Embryonic facial prominence (tissue), 1 donor: ENCODE data around the gene MTERF2.

Source experiments
- DNase-seq: peaks from one replicate; pipeline ENCODE4 v3.0.0-alpha.2; 2016; ENCODE audit errors: extremely low spot score

Gene MTERF2

DNA sequence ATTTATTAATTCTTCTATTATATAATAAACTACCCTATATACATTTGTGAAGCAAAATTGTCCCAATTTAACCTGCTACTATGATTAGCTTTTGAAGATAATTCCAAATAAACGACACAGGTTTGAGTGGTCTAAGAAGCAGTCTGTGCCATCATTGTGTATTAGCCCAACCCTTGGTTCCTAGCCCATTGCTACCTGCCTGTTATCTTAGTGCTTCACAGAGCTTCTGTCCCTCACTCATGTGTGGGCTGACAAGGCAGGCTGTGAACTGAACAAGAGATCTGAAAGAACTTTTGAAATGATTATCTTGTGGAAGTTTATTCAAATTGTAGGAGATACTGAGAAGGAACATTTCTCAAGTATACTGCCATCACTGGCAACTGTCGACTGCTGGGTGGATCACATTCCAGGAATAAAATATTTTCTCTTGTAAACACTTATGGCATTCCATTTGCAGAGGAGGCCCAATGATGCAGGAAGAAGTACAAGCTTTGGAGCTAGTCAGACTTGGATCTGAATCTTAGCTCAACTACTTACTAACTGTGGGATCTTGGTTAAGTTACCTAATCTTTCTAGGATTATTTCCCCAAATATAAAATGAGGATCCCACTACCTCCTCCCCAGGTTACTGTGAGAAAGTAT is 7.8 kb upstream of the MTERF2 start:
- DNase-seq = no peak

DNA sequence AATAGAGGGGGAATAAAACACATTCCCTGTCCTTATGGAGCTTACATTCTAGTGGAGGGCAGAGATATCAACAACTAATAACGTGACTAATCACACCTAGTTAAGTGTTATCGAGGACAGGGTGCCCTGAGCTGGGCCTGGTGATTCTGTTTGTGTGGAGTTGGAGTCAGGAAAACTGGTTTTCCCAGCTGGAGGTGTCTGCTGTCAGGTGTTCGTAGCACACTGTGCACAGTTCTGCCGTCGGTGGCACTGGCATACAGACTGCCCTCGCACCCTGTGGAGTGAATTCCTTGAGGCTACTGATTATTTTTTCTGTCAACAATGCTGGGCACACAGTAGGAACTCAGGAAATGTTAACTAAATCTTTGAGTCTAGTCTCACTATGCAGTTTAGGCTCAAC is 900 bp upstream of the MTERF2 start:
- DNase-seq = no peak

GRCh38 chr12:106986135-106986534 is 811 bp downstream of the MTERF2 start:
- DNase-seq = no peak

GRCh38 chr12:106985479-106985878 is 1.5 kb downstream of the MTERF2 start:
- no peak for DNase-seq

DNA sequence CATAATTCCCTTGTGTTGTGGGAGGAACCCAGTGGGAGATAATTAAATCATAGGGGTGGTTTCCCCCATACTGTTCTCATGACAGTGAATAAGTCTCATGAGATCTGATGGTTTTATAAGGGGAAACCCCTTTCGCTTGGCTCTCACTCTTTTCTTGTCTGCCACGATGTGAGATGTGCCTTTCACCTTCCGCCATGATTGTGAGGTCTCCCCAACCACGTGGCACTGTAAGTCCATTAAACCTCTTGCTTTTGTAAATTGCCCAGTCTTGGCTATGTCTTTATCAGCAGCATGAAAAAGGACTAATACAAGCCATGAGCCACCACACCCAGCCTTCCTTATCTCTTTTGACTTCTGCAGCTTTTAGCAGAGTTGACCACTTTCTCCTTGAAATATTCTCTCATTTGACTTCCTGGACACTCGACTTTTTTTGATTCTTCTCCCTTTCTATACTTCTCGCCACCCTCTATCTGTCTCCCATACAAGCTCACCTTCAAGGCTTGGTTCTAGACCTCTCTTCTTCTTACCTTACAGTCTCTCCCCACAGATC is 2.3 kb downstream of the MTERF2 start:
- DNase-seq = no peak

- no peak for DNase-seq
These were observed 4.7 kb downstream of the MTERF2 start for GRCh38 chr12:106982229-106982628.

DNA sequence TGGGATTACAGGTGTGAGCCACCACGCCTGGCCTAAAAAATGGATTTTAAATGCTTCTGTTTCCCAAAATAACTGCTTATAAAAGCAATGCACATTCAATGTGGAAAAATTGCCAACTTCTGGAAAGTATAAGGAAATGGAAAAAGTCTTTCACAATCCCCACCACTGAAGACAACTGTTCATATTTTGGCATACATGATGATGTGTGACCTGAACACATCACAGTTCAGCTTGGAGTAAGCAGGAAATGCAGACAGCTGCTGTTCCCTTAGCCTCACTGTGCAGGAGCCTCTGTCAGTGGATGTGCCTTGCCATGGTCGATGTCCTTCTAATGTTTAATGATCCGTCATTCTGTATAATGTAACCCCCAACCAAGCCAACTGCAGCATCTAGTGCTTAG is 5.2 kb downstream of the MTERF2 start:
- DNase-seq = no peak

- DNase-seq = no peak
These were observed 6.0 kb downstream of the MTERF2 start for GRCh38 chr12:106980944-106981343.

GRCh38 chr12:106978035-106978800 is 8.7 kb downstream of the MTERF2 start:
- DNase-seq = no peak

GRCh38 chr12:106976668-106977067 is 10.3 kb downstream of the MTERF2 start:
- no peak for DNase-seq

- no peak for DNase-seq
These were observed 10.8 kb downstream of the MTERF2 start for GRCh38 chr12:106975993-106976658.

GRCh38 chr12:106975098-106975497 is 11.8 kb downstream of the MTERF2 start:
- no peak for DNase-seq

DNA sequence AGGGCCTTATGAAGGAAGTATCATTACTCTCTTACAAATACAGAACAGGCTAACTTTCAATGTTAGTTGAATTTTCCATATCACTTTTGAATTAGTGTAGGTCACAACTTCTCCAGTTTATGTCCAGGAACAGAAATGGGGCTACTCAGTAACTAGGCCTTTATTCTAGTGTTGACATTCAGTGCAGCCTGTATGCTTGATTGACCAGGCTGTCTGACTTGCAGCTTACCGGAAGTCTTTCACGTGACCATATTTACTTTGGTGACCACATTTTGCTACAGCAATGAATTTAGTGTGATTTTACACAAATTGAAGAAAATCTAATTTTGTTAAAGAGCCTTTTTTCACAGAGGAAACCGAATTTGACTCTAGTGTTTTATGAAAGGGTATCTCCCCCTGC is 12.4 kb downstream of the MTERF2 start:
- no peak for DNase-seq

GRCh38 chr12:106973545-106973944 is 13.4 kb downstream of the MTERF2 start:
- no peak for DNase-seq

GRCh38 chr12:106971065-106971464 is 15.9 kb downstream of the MTERF2 start:
- DNase-seq = no peak

DNA sequence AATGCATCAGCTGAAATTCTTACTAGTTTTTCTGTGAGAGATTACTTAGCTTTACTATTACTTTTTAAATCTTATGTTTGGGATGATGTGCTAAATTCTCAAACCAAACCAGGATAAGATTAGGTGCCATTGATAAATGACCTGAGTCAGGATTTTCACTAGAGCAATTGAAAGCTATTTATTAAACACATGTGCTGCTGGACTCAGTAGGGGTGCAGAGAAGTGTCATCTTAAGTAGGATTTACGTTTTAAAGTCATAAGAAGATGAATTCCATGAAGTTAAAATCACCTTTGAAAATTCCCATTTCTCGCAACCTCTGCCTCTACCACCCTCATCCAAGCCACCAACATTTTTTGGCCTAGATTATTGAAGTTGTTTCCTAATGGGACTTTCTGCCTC is 22.4 kb downstream of the MTERF2 start:
- DNase-seq = no peak

DNA sequence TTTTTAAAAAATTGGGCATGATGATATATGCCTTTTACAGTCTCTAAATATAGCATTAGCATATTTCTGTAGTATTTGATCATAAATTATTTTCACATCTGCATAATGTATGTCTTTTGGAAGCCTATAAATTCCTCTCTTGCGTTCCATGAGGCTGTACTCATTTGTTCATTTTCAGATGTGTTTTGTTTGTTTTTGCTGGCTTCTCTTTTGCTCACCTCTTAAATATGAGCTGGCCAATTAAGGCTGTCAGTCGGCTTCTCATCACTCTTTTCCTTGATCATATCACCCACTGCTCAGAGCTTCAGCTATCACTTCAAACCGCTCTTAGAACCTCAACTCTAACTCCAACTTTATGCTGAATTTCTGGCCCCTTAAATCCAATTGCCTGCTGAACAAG is 24.7 kb downstream of the MTERF2 start:
- no peak for DNase-seq

DNA sequence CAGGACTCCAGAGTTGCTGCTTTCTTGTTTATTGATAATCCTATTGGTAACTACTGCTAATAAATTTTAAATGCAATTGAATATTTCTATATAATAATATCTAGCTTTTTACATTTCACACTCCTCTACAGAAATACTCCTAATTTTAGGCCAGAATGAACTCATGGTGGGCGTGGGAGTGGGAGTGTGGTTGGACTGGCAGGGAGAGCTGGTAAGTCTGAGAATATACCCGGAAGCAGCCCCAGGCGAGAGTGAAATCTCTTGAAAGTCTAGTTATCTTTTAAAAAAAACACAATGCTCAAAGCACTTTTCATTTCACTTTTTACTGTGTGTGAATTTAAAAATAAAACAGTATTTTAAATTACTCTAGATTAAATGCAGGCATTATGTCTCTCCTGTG is 26.5 kb downstream of the MTERF2 start:
- DNase-seq = no peak

DNA sequence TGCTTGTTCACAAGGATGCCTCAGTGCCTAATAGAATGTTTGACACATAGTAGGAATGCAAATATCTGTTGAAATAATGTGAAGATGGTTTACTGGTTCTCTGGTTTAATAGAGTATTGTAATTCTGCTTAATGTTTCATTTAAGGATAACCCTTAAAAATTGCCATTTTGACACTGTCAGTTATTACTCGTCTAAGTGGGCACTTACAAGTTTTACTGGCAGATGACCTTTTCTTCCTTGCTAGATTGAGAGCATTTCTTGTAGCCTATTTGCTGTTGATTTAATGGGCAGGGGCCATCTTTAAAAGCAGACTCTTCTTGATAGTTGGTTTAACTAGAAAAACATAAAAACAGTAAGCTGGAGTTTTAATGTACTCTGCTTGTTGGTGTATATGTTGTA is 29.4 kb downstream of the MTERF2 start:
- DNase-seq = no peak

GRCh38 chr12:106956048-106956578 is 30.8 kb downstream of the MTERF2 start:
- peak; percentile 70 for DNase-seq

- peak; percentile 94 for DNase-seq
These were observed 31.4 kb downstream of the MTERF2 start, which contains the start of gene TMEM263 for GRCh38 chr12:106955377-106956047. Gene TMEM263 (plus strand): TSS chr12:106955907. CDS start chr12:106967117, 11,210 bp downstream.
